Urothelium cell line (cell line): Measurements from ENCODE around the gene GMNC.
A peak's percentile ranks its signal among the peaks of the same experiment; 100 is the strongest.

Experiments
- DNase-seq: peaks from one replicate; pipeline ENCODE4 v3.0.0; 2011; ENCODE audit warnings: low spot score, mixed read lengths
- FAIRE-seq: peaks from 2 replicates; lab custom pipeline; 2011; peaks lifted over from hg19 to GRCh38; lab: Jason Lieb, UNC

The GMNC gene

GRCh38 chr3:190853464-190853863 lies 9.0 kb downstream of the GMNC start:
- FAIRE-seq (no peak), DNase-seq (no peak)

DNA sequence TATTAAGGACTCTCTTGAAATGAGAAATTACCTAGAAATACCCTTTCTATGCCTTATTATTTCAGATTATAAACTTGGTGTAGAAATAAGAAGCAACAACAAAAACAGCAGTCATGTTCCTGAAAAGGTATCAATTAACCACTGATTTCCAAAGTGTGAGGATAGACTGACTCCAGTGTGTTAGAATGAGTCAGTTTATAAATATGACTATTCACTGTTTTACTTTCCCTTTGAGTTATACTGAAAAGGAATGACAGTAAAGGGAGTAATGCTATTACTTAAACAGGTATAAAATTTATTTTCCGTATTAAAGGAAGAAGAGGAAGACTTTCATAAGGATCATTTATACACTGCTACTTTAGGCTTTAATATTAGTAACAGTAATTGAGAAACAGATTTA lies 12.9 kb downstream of the GMNC start:
- no peak for FAIRE-seq

GRCh38 chr3:190848870-190849269 lies 13.6 kb downstream of the GMNC start:
- FAIRE-seq: no peak
- no peak for DNase-seq

More for the DNA sequence above, 12.9 kb downstream of the GMNC start:
- no peak for DNase-seq

GRCh38 chr3:190847436-190847835 lies 15.1 kb downstream of the GMNC start:
- FAIRE-seq (no peak), DNase-seq (no peak)

DNA sequence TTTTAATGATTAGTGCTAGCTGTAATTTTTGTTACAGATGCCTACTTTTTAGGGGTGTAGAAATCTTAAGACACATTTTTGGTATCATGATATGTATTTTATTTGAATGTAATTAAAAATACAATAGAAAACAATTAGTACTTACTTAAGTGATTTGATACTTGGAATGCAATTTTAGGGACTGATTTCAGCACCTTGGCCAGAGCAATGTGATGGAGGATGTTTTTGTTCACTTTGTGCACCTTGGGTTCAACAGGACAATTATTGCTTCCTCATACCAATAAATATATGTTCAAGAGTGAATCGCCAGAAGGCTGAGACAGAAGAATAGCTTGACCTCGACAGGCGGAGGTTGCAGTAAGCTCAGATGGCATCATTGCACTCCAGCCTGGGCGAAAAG lies 22.3 kb downstream of the GMNC start:
- DNase-seq (no peak), FAIRE-seq (no peak)

DNA sequence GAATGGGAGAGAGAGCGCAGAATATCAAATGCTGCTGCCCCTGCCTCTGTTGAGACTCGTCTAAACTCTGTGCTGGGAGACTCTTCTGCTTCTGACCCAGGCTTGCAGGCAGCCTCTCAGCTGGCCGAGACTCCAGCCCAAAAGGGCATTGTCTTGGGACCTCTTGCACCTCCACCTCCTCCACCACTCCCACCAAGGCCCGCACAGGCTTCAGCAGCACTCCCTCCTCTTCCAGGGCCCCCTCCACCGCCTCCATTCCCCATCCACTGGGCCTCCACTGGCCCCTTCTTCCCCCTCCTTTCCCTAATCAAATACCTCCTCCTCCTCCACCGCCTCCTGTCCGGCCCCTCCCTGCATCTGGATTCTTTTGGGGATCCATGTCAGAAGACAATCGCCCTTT lies 31.3 kb downstream of the GMNC start:
- FAIRE-seq (no peak), DNase-seq (no peak)

DNA sequence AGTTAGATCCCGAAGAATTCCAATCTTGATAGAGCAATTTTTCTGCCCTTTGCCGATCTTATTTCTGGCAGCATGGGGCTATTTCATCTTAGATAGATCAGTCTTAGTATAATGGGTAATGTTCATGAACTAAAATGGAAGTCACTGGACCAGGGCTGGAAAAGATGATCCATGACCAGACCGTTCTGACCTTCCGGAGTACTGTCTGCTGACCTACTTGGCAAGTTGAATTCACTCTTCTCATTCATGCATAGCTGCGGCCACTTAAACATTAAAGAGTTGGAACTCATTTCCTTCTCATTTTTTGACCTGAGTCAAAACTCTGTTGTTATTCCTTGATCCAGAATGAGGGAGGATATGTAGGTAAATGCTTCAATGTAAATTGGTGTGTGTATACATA lies 32.5 kb downstream of the GMNC start:
- DNase-seq: no peak
- no peak for FAIRE-seq

DNA sequence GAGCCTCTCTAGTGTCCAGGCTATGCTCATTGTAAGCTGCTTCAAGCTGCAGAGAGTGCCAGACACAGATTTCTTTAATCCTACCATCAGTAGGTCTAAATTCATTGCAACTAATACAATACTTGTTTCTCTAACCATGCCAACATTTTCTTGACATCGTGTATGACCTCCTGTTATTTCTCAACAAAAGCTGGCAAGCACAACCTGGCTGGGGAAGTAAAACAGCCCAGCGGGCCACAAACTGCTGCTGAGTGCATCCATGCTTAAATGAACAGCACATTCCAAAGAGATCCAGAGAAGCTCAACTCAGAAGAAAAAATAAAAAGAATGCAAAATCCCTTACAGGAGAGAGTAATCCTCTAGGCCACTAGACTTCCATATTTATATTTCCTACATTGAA lies 36.5 kb downstream of the GMNC start:
- no peak for DNase-seq
- no peak for FAIRE-seq

DNA sequence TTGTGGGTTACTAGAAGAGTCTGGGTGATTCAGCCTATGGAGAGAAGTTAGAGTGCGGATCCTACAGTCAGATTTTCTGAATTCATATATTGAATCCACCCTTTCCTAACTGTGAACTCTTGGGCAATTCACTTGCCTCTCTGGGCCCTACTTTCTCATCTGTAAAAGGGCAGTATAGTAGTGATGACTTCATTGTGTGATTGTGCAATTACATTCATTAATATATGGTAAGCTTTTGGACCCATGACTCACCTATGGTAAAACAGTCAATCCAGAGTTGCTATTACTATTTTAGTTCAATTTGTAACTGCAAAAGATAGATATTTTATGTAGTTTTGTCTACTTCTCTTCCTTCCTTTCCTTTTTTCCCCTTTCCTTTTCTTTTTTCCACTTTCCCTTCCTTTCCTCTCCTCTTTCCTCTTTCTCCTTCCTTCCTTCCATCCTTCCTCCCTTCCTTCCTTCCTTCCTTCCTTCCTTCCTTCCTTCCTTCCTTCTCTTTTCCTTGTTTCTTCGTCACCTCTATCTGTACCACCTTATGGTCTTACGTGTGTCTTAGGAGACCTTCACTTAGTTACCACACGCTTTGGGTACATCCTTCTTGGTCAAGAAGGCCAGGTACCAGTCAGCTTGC lies 37.0 kb downstream of the GMNC start:
- no peak for DNase-seq
- FAIRE-seq: no peak

DNA sequence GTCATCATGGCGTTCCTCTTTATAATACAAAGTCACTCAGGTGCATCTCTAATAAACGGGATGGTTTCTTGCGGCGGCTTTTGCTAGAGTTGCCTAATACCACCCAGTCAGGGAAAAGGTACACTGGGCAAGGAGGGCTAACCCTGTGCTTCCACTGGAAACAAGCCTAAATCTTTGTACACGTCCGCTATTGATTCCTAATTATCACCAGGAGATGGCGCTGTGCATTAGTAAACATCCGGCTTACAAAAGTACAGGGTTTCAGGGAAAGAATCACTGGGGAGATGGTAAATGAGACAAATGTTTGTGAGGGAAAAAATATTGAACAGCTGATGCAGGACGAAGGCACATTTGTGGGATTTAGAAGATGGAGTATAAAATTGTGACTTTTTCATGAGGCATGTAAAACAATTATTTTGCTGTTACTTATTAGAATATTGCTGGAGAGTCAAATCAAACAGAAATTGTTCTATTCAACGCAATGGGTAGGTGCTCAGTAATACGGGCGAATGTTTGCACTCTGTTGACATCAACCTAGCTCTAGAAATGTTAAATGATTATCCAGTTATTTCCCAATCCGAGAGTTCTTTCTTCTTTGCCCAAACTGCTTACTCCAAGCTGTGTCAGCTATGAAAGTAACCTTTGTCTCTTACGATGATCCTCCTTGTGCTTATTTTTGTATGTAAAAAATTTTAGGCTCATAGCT lies 50.6 kb downstream of the GMNC start:
- peak; percentile 65 for FAIRE-seq
- DNase-seq: peak; percentile 62

DNA sequence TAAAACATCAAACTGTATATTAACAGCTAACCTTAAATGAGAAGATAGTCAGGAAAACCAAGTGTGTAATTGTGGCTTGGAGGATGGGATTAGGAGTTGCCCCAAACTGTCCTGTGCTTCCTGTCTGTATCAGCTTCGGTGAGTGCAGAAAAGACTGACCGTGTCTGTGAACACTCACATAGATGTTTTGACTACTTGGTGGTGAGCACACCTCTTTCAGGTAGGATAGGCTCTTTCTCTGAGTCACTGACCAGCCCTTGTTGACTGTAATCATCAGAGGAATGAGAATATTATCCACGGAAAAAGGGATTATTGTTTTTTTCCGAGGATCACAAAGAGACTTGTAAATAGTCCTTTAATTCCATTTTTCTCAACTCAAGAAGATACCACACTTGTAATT lies 51.5 kb downstream of the GMNC start:
- FAIRE-seq: no peak
- no peak for DNase-seq

- DNase-seq (no peak), FAIRE-seq (no peak)
These were observed 53.1 kb downstream of the GMNC start for GRCh38 chr3:190809351-190809750.

GRCh38 chr3:190807719-190808375 lies 54.6 kb downstream of the GMNC start:
- DNase-seq (peak; percentile 4), FAIRE-seq (no peak)
